Heart right ventricle (tissue), 16 donors: Measurements from ENCODE around the gene TRIM8. TPM values are rescaled to one million over a fixed set of nuclear protein-coding genes. Genes with fewer than 3 reads are reported as not detected.

Source experiments
- ATAC-seq, 8 donors: fragments of 200-7000 bp; cut with Tn5 transposase; one replicate each; pipeline ENCODE4 v1.9.1; 2020; ENCODE audit warnings: mild to moderate bottlenecking in 8 of 8, moderate library complexity in 8 of 8, moderate number of reproducible peaks in 1 of 8
- DNase-seq, 2 donors: peaks; one replicate each; pipeline ENCODE4 v3.0.0-alpha.2; 2020
- H3K27ac ChIP-seq, 10 donors: fragments of 200-600 bp; sonication (generic) in 2 of 10; one replicate each; pipeline versions ENCODE4 v1.5.0 to v1.8.0; 2020 to 2022; ENCODE audit warnings: mild to moderate bottlenecking in 3 of 10
- H3K27me3 ChIP-seq, 7 donors: fragments of 200-600 bp; one replicate each; pipeline ENCODE4 v1.8.0; 2021 to 2022; ENCODE audit warnings: mild to moderate bottlenecking in 2 of 7
- H3K36me3 ChIP-seq, 9 donors: fragments of 200-600 bp; sonication (generic) in 1 of 9; one replicate each; pipeline versions ENCODE4 v1.5.0 to v1.8.0; 2020 to 2022; ENCODE audit warnings: mild to moderate bottlenecking in 2 of 9
- H3K4me1 ChIP-seq, 9 donors: fragments of 200-600 bp; sonication (generic) in 1 of 9; one replicate each; pipeline versions ENCODE4 v1.5.0 to v1.8.0; 2020 to 2022; ENCODE audit warnings: mild to moderate bottlenecking in 4 of 9
- H3K4me3 ChIP-seq, 10 donors: fragments of 200-600 bp; sonication (generic) in 2 of 10; one replicate each; pipeline versions ENCODE4 v1.5.0 to v1.8.0; 2020 to 2022; ENCODE audit warnings: mild to moderate bottlenecking in 7 of 10, moderate library complexity in 2 of 10
- H3K9me3 ChIP-seq, 11 donors: fragments of 200-600 bp in 10 of 11; sonication (generic) in 2 of 11; one replicate each; pipeline versions ENCODE4 v1.5.0 to v1.8.0; 2013 to 2022; ENCODE audit warnings: mild to moderate bottlenecking in 2 of 11, control low read depth in 1 of 11, moderate library complexity in 1 of 11
- WGBS, 2 donors: extraction: QIAGEN DNeasy Blood & Tissue Kit; methylation state at CpG; one replicate each; pipeline ENCODE4 v1.1.7; 2013; ENCODE audit warnings: inconsistent platforms in 1 of 2; 5-methylcytosine and 5-hydroxymethylcytosine counted together
- intact Hi-C, 10 donors: fragments of 100-400 bp; cut with DNase I; formaldehyde crosslinking; loops; one replicate each; pipeline versions ENCODE4 v1.11.1 to v1.14.2; 2022
- polyA plus RNA-seq, 2 donors: library from polyadenylated mRNA; stranded (reverse); fragments of 200-250 nt; gene quantifications; one replicate each; pipeline ENCODE4 v1.2.3, GENCODE V29; 2013
- total RNA-seq, 10 donors: library from RNA; stranded (reverse); fragmentation: NEBNext Ultra II Directional in 3 of 10; extraction: Animal tissue kit (Norgen Biotek cat#: 25700) in 3 of 10; gene quantifications; one replicate each; pipeline versions ENCODE4 v1.2.1 to v1.2.4, GENCODE V29; 2021 to 2023
- TF ChIP-seq, protein P1 (sequence below), 9 donors: fragments of 200-600 bp; sonication (generic) in 2 of 9; IDR thresholded peaks; one replicate each; pipeline versions ENCODE4 v1.5.0 to v1.8.0; 2021 to 2022; ENCODE audit warnings: antibody characterized with exemption in 9 of 9, mild to moderate bottlenecking in 5 of 9, moderate library complexity in 1 of 9
- donor health status: Arrhythmogenic right ventricular cardiomyopathy.
- donor health status: ischemic (EF 13 %, LVEDD 7.1; RV severe dilation, severe dysfunction).
- donor health status: healthy with polysubstance abuse.
- donor health status: DM: no; HTN: yes; CAD: no.
- donor health status: DM: no; HTN: no; CAD: no.
- donor health status: ischemic (EF 25% LVEDD 6.9; RV normal size, moderate dysfunction).
- donor health status: ischemic (EF 25% LVEDD 5.7; RV mildly dilated, moderate dysfunction).
- donor health status: healthy.
- donor health status: DM: yes; HTN: yes; CAD: no.
- donor health status: Ischemic cardiomyopathy.
- donor health status: ischemic (EF 35%, LVEDD 5.7; RV mildly dilated, moderate dysfunction).
- donor health status: nonischemic (EF 11% LVEDD 7.7; RV severe dilation, severe dysfunction).
- donor health status: DM: yes; HTN: yes; CAD: no.
- donor health status: PGD.
- donor health status: ischemic (EF 29% LVEDD 5.4; RV normal size, mild dysfunction).
- donor health status: nonischemic (EF 23%, LVEDD 6.1; RV moderate dilation, normal function).

TRIM8 gene
- total and polyA plus RNA-seq, 12 donors = 27.9 to 147 (median 88.8) TPM

DNA sequence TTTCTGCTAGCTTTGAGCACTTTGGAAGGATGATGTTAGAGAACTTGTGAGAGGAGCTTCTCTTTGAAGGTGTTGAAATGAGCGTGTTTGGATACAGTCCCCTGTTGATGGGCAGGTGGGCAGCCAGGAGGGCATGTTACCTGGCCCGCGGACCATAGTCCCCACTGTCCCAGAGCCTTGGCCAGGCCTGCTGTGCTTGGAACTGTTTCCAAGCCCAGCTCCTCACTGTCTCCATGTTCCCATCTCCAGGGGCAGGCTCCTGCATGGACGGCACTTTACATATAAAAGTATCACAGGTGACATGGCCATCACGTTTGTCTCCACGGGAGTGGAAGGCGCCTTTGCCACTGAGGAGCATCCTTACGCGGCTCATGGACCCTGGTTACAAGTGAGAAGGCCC, 27.2 kb upstream of the TRIM8 start:
- intact Hi-C loops = no loop called here
- DNase-seq (no peak), ATAC-seq (no peak)
- Histone ChIP-seq H3K27ac (peak overlapping the region in 2 of 10 donors; percentile 63 to 69), H3K4me1 (peaks cover 28 to 97% (median 69%) of the 10 kb centered on the region in 9 donors), H3K4me3 (no peak overlapping the region), H3K36me3 (peaks cover 0 to 51% (median 0%) of the 10 kb centered on the region in 9 donors), H3K27me3 (no peaks in the 10 kb centered on the region), H3K9me3 (no peaks in the 10 kb centered on the region)
- TF ChIP-seq, protein P1, sequence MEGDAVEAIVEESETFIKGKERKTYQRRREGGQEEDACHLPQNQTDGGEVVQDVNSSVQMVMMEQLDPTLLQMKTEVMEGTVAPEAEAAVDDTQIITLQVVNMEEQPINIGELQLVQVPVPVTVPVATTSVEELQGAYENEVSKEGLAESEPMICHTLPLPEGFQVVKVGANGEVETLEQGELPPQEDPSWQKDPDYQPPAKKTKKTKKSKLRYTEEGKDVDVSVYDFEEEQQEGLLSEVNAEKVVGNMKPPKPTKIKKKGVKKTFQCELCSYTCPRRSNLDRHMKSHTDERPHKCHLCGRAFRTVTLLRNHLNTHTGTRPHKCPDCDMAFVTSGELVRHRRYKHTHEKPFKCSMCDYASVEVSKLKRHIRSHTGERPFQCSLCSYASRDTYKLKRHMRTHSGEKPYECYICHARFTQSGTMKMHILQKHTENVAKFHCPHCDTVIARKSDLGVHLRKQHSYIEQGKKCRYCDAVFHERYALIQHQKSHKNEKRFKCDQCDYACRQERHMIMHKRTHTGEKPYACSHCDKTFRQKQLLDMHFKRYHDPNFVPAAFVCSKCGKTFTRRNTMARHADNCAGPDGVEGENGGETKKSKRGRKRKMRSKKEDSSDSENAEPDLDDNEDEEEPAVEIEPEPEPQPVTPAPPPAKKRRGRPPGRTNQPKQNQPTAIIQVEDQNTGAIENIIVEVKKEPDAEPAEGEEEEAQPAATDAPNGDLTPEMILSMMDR (IDR thresholded peaks at IDR 0.05) = no peak
- 95 to 96% methylated on average over 9 of the region's 9 CpGs for WGBS, 2 donors

DNA sequence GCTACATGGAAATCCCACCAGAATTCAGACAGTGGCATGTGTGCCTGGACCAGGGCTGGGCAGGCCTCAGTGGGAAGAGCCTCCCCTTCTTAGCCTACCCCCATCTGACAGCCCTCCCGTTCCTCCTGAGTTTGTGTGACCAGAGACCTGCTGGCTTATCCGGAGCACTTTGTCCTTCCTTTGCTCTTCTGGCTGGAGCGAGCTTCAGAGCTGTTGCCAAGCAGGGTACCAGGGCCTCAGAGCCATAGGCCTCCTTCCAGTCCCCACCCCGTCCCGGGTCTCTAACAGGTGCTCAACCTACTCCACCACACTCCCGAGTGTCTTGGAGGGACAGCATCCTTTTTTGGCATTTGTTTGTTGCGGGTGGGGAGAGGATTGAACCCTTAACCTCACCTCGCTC, 26.5 kb upstream of the TRIM8 start:
- no peaks in the 10 kb centered on the region for H3K9me3 ChIP-seq
- TF ChIP-seq, protein P1 (IDR thresholded peaks at IDR 0.05) = no peak
- peaks cover 0 to 48% (median 0%) of the 10 kb centered on the region in 9 donors for H3K36me3 ChIP-seq
- intact Hi-C loops = no loop called here
- peaks cover 28 to 96% (median 68%) of the 10 kb centered on the region in 9 donors for H3K4me1 ChIP-seq
- peak overlapping the region in 3 of 10 donors; percentile 19 to 54 (median 30) for H3K27ac ChIP-seq
- ATAC-seq (no peak), DNase-seq (no peak)
- H3K27me3 ChIP-seq = no peaks in the 10 kb centered on the region
- 81% methylated on average over 8 of the region's 8 CpGs for WGBS, 2 donors
- H3K4me3 ChIP-seq = no peak overlapping the region

DNA sequence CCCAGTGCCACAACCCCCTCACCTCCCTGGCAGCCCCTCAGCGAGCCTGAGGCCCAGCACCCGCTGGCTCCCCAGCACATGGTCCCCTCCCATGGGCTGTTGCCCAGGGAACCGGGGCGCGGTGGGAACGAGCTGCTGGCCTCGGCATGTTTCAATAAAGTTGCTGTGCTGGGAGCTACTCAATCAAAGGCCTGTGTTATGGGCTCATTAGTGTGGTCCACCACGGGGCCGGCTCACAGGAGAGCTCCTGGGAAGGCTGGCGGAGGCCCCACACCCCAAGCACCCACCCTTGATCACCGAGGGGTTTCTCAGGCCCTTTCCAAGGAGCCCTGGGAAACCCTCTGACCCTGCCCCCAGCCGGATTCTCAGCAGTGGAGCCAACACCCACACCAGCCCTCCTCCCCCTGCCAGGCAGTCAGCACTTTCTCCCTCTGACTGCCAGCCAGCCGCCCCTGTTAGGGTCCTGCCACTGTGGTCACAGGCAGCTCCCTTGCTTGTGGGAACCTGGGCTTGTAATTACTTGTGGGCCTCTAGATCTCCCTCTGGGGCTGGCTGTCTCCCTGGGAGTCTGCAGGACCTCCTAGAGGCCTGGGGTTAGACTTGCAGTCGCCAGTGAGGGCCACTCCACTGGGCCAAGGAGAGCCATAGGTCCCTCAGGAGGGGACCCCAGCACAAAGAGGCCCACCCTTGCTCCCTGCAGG, 24.8 kb upstream of the TRIM8 start:
- peak overlapping the region; percentile 32 to 89 (median 80) for H3K27ac ChIP-seq
- H3K27me3 ChIP-seq = no peaks in the 10 kb centered on the region
- peaks cover 28 to 81% (median 52%) of the 10 kb centered on the region in 9 donors for H3K4me1 ChIP-seq
- intact Hi-C loops = no loop called here
- ATAC-seq (peak in 4 of 8 donors; percentile 7 to 24 (median 14)), DNase-seq (no peak)
- peaks cover 0 to 45% (median 0%) of the 10 kb centered on the region in 9 donors for H3K36me3 ChIP-seq
- WGBS, 2 donors = 60 to 71% methylated on average over 14 of the region's 14 CpGs
- no peak overlapping the region for H3K4me3 ChIP-seq
- no peaks in the 10 kb centered on the region for H3K9me3 ChIP-seq
- TF ChIP-seq, protein P1 (IDR thresholded peaks at IDR 0.05) = no peak

DNA sequence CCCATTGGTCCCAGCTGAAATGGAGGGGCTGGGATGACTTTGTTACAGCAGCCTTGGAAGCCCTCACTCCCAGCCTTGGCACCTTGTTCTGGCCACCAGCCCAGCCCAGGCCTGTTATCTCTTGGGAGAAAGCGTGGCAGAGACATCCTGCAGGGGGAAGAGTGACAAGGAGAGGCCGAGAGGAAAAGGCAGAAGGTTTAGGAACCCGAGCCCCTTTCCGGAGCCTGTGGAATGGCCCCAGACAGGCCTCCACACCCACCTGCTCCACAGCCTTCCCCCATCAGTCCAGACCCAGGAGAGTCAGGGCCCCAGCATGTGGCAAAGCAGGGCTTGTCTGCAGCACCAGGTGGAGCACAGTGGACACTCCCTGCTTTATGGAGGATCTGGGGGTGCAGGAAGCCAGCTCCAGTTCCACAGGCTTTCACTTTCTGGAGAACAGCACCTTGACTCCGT, 24.1 kb upstream of the TRIM8 start:
- Histone ChIP-seq H3K27ac (peak overlapping the region; percentile 31 to 89 (median 80)), H3K9me3 (no peaks in the 10 kb centered on the region), H3K27me3 (no peaks in the 10 kb centered on the region), H3K36me3 (peaks cover 0 to 43% (median 0%) of the 10 kb centered on the region in 9 donors), H3K4me1 (peaks cover 29 to 81% (median 57%) of the 10 kb centered on the region in 9 donors), H3K4me3 (peak overlapping the region in 3 of 10 donors; percentile 19 to 21 (median 19))
- ATAC-seq (peak; percentile 50 to 82 (median 66)), DNase-seq (peak; percentile 79 to 82)
- intact Hi-C loops = no loop called here
- TF ChIP-seq, protein P1 (IDR thresholded peaks at IDR 0.05) = peak in 2 of 9 donors; percentile 6 to 22
- 24 to 40% methylated on average over 5 of the region's 5 CpGs for WGBS, 2 donors
